HG03135 (cell line): ENCODE results near the gene CLN6.
"Not testable (repeated sequence)": the region's sequence is repeated elsewhere in the genome, so short reads cannot be mapped to it uniquely, and the experiment has no call there.

Experiments used
- ATAC-seq: cut with Tn5 transposase; IDR thresholded peaks from one replicate; pipeline ENCODE4 v1.9.1; 2021; ENCODE audit warnings: mild to moderate bottlenecking, moderate library complexity; ENCODE audit not compliant: unreplicated experiment

CLN6 gene

DNA sequence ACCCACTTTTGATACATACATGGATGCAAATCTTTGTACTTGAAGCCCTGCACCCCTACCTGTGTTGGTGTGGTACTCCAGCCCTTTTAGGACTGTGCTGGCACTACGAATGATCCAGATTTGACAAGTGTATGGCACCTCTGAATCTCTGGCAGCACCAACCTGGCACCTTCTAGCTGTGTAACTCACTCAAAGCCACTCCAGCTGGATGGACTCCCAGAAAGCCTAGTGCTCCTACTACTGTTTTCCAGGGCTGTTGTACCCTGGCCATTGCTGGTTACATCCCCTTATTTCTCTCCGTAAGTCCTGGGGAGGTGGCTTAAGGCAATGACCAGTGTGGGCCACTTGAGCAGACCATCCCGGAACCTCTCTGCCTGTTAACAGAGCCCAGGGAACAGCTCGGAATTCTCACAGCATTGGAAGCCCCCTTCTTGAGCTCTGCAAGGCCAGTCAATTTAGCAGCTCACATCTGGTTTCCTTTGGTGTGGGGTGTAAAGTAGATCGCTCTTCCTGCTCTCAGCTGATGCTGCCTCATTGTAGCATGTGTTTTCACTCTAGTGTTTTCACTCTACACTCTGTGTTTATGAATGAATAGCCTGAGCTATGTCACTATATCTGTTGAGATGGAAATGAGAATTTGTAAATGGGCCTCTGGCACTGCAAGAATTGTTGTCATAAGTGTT is 36.6 kb downstream of the CLN6 start:
- no peak for ATAC-seq

DNA sequence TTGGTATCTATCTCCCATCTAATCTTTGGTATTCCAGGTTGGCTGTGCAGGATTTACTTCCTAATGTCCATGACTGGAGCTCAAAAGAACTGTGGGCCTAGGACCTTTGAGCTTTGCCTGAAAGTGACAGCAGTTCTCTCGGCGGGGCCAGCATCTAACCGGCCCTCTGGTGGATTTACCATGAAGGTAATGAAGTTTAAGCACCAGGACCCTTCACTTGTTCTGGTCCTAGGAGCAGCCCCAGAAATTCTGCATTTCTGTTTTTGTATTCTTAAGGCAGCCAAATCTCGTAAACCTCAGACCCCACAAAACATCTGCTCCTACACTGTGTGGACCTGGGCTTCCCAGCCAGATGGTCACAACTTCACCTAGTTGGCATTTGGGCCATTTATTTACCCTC is 37.4 kb downstream of the CLN6 start:
- ATAC-seq = no peak

DNA sequence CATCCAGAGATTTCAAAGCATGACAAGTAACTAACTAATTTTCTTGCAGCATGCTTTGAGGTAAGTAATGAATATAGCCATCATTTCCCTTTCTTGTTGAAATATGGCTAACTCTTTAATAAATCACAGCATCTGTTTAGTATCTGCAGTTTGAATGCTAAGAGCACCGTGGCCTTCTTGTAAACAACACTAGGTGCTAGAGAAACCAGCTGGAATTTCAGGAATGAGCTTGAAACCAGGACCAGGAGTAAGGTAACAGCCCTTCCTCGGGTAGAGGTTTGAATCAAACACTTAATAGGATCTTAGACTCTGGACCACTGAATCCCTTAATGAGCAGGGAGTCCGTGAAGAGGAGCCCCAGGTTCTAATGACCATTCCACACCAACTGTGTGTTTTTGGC is 38.0 kb downstream of the CLN6 start:
- no peak for ATAC-seq

DNA sequence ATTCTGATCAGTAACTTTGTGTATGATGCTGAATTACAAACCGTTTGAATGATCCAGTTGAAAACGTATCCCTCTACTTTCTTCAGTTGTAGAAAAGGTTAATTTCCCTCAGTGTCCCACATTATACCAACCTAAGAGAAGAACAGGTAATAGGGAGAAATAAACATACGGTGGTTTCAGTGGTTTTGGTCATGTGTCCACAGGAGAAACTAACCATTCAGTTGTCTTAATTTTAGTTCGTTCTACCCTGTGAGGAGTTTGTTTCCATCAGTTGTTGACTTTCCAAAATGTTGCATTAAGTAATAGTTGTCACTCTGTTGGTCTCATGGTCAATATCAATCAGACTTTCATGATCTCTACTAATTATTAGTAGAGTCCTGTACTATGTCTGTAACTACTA is 39.5 kb downstream of the CLN6 start:
- no peak for ATAC-seq

DNA sequence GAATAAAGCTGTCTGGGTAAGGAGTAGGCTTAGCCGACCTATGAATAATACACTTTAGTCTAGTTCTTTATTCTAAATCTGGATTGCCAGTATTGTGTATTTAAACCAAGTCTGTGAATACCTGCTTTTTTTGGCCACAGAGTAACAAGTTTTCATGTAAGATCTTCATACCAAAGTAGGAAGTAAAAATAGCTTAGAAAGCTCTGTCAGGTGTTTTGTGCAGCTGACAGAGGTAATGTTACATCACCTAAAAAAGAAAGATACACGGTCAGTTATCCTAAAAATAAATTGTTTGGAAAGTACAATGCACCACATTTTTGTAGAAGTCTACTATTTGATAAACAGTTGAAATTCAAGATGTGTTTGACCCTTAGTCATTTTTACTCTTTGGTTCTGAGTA is 40.9 kb downstream of the CLN6 start:
- ATAC-seq = no peak

DNA sequence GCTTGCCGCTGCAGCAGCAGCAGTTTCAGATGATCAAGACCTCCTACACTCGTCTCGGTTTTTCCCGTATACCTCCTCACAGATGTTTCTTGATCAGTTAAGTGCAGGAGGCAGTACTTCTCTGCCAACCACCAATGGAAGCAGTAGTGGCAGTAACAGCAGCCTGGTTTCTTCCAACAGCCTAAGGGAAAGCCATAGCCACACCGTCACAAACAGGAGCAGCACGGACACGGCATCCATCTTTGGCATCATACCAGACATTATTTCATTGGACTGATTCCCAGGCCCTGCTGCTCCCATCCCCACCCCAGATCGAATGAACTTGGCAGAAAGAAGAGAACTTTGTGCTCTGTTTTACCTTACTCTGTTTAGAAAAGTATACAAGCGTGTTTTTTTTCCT is 42.0 kb downstream of the CLN6 start:
- ATAC-seq = no peak

DNA sequence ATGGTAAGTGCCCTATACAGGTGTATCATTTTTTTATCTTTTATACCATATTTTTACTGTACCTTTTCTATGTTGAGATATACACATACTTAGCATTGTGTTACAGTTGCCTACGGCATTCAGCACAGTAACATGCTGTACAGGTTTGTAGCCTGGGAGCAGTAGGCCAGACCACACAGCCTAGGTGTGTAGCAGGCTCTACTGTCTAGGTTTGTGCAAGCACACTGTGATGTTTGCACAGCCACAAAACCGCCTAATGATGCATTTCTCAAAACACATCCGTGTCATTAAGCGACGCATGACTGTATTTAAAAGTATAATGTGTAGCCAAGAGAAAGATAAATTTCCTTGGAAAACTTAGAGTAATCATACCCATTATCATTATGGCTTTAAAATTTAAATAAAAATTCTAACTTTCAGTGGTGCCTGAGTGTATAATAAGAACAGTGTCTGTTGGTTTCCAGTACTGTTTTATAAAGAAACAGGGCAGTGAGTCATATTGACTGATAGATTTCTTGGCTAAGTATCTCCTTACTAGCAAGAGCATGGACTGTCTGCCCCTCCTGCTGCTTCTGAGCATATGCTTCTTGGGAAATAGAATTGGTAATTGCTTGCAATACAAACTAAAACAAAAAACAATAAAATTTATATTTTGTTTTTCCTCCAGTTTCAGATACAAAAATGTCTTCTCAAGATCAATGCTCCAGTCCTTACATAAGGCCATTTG is 42.7 kb downstream of the CLN6 start:
- ATAC-seq = no peak

DNA sequence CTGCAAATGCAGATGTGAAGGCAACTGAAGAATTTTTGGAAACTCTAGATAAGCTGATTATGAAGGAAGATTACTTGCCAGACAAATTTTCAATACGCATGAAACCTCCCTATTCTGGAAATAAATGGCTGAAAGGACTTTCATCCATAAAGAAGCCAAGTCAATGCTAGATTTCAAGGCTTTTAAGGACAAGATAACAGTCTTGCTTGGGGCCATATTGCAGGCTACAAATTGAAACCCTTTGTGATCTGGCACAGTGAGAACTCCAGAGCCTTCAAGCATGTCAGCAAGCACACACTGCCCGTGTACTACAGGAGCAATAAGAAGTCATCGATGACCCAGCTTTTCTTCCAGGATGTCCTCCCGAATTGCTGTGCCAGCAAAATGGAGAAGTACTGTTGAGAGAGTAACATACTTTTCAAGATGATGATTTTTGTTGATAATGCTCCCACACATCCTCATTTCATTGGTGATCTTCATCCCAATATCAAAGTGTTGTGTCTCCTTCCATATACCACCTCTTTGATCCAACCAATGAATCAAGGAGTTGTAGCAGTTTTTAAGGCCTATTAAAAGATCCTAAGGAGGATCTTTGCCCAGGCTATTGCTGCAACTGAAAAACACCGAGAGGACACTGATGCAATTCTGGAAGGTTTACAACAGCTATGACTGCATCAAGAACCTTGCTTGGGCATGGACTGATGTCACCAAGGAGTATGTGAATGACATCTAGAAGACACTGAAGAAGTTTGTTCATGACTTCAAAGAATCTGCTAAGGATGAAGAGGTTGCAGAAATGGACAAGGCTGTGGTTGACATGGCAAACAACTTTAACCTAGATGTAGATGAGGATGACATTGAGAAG is 44.7 kb downstream of the CLN6 start:
- ATAC-seq = no peak

DNA sequence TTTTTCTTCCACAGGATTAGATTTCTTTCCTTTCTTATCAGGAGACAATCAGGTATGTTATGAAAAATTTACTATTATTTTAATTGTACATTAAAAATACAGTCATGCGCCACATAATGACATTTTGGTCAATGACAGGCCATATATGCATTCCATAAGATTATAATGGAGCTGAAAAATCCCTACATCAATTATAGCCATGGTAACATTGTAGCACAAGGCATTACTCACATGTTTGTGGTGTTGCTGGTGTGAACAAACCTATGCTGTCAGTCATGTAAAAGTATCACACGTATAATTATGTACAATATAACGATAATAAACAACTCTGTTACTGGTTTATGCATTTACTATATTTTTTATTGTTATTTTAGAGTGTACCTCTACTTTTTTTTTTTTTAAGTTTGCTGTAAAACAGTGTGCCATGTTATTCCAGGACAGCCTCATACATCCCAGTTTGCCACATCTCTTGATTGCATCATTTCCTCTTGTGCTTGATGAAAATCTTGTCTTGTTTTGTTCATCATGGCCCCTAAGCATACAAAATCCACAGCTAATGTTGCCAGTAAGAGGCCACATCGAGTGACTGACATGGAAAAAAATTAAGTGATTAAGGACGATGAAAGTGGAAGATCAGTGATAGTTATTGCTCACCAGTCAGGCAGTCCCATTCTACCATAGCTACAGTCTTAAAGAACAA is 45.8 kb downstream of the CLN6 start:
- ATAC-seq = no peak

DNA sequence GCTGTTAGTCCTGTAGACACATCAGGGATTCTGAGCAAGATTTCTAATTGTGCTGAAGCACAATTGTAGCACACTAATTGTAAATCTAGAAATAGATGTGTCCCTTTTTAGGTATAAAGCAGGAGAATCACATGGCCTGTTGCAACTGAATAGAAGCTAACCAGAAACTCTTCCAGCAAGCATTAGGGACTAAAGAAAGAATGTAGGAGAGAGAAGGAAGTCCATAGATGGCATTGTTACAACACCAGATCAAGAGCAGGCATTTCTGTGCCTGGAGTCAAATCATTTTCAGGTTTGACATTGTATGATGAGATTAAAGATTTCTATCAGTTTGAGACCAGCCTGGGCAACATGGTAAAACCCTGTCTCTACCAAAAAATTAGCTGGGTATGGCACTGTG is 51.8 kb downstream of the CLN6 start:
- no peak for ATAC-seq

DNA sequence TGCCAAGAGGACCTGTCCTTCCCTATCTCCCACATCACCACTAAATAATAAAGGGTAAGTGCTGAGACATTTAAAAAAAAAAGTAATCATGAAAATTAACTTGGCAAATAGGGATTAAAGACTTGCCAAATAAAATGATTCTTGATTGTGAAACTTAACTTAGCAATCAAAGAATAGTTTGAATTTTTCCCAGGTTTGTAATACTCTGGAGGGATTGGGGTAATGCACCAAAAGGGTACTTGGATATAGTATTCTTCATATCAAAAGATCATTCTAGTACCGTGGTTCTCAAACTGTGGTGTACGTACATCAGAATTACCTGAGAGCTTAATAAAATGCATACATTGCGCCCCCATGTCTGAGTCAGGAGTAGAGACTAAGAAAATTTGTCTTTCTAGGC is 52.9 kb downstream of the CLN6 start:
- no peak for ATAC-seq

DNA sequence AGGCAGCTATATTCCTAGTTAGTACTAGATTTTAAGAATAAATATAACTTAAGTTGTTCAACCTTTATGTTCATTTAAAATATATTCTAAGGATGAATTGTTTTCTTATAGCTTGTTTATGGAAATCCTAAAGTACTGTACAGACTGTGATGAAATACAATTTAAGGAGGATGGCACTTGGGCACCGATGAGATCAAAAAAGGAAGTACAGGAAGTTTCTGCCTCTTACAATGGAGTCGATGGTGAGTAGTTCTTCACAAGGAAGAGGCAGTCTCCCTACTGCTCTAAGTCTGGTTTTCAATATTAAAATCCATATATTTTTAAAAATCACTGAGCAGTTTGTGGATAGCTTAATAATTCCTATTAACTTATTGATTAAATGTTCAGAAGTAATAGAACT is 54.0 kb downstream of the CLN6 start:
- no peak for ATAC-seq

DNA sequence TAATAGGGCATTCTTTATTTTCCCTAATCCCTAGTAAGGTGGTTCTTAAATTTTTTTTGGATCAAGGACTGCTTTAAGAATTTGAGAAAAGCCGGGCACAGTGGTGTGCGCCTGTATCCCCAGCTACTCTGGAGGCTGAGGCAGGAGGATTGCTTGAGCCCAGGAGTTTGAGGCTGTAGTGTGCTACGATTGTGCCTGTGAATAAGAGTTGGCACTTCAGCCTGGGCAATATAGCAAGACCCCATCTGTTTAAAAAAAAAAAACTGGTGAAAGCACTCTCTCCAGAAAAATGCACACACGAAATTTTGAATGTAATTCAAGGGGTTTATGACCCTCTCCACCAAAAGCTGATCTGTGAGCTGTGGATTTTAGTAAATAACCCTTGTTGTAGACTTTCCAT is 56.4 kb downstream of the CLN6 start:
- ATAC-seq = no peak

DNA sequence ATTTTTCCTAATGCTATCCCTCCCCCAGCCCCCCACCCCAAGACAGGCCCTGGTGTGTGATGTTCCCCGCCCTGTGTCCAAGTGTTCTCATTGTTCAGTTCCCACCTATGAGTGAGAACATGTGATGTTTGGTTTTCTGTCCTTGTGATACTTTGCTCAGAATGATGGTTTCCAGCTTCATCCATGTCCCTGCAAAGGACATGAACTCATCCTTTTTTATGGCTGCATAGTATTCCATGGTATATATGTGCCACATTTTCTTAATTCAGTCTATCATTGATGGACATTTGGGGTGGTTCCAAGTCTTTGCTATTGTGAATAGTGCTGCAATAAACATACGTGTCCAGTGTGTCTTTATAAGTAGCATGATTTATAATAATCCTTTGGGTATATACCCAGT is 57.5 kb downstream of the CLN6 start:
- ATAC-seq = not testable (repeated sequence)

DNA sequence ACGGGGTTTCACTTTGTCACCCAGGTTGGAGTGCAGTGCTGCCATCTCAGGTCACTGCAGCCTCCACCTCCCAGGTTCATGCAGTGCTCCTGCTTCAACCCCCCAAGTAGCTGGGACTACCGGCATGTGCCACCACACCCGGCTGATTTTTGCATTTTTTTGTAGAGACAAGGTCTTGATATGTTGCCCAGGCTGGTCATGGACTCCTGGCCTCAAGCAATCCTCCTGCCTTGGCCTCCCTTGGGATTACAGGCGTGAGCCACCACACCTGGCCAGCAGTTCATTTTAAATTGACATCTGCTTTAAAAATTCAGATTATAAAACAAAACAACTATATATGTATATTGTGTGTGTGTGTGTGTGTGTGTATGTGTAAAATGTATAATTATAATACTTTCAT is 62.7 kb downstream of the CLN6 start:
- ATAC-seq = no peak

DNA sequence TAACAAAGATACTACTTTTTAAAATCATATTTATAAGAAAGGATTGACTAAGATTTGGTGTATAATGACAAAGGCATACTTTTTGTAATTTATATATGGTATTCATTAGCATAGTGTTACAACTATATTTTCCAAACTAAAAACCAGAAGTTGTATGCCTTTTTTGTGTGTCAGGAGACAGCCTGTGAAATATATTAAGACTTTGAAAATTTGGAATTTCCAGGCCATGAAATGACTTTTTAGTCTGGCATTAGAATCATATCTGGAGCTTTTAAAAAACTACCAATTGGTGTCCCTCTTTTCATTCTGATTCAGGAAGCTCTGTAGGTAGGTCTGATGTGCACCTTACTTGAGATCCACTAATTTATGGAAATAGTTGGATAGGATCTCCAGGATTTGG is 66.3 kb downstream of the CLN6 start:
- ATAC-seq = no peak

DNA sequence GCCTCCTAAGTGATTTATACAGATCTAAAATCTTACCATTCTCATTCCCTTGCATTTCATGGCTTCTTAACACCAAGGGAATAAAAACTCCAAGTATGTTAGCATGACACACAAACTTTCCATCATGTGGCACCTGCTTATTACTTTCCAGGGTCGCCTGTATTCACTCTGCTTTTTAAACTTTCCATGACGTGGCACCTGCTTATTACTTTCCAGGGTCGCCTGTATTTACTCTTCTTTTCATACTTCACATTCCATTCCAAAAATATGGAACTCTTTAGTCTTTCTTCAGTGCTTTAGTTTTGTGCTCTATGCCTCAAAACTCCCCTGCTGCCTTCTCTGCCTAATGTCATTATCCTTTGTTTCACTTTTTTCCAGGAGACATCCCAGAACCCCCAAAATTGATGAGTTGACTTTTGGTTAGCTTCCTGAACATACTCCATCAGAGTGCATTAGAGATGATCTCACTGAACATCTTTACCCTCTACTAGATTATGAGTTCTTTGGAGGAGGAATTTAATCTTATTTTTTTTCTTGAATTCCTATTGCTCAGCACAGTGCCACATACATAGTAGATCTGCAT is 71.4 kb downstream of the CLN6 start:
- no peak for ATAC-seq

DNA sequence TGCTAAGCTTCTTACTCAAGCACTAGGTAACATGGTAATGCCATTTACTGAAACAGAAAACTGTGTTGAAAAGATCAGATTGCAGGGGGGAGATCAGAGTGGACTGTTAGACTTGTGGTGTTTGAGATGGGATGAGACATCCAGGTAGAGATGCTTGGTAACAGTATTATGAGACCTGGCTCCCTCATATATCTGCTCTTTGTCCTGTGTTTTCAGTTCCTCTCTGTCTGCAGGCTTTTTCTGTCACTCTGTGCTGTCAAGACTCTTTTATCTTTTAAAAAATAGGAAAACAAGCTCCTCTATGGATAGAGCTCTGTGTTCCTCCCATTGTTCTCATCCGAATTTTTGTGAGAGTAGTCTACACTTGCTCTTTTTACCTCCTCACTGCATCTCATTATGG is 72.5 kb downstream of the CLN6 start:
- no peak for ATAC-seq
